Sigmoid colon (tissue), 7 donors: ENCODE measurements around the gene ZBTB7A. TPM values are rescaled to one million over a fixed set of nuclear protein-coding genes. Genes with fewer than 3 reads are reported as not detected.

Experiments
- DNase-seq: peaks from one replicate; pipeline ENCODE4 v3.0.0-alpha.2; 2019
- H3K27ac ChIP-seq, 4 donors: fragments of 200-600 bp; sonication (generic); one replicate each; pipeline ENCODE4 v1.5.1; 2016 to 2019; ENCODE audit warnings: mild to moderate bottlenecking in 1 of 4
- H3K27me3 ChIP-seq, 3 donors: fragments of 200-600 bp; sonication (generic); one replicate each; pipeline ENCODE4 v1.5.1; 2019; ENCODE audit warnings: mild to moderate bottlenecking in 1 of 3
- H3K36me3 ChIP-seq, 4 donors: fragments of 200-600 bp; sonication (generic); one replicate each; pipeline ENCODE4 v1.5.1; 2016 to 2019
- H3K4me1 ChIP-seq, 4 donors: fragments of 200-600 bp; sonication (generic); one replicate each; pipeline ENCODE4 v1.5.1; 2017 to 2019
- H3K4me3 ChIP-seq, 4 donors: fragments of 200-600 bp; sonication (generic); one replicate each; pipeline ENCODE4 v1.5.1; 2017 to 2019; ENCODE audit warnings: mild to moderate bottlenecking in 2 of 4, moderate library complexity in 1 of 4
- H3K9me3 ChIP-seq, 4 donors: fragments of 200-600 bp in 3 of 4; sonication (generic) in 3 of 4; one replicate each; pipeline versions ENCODE4 v1.5.1 to v1.6.1; 2013 to 2019
- CTCF ChIP-seq, 4 experiments: fragments of 450-650 bp in 3 of 4; fragments of 200-600 bp in 1 of 4; IDR thresholded peaks; one replicate each; pipeline ENCODE4 v1.5.1; 2016 to 2019; ENCODE audit warnings: antibody characterized with exemption in 4 of 4, mild to moderate bottlenecking in 3 of 4, moderate library complexity in 2 of 4
- EP300 ChIP-seq, 4 donors: sonication (generic); formaldehyde crosslinking; IDR thresholded peaks; one replicate each; pipeline ENCODE4 v1.6.1; 2017; ENCODE audit warnings: antibody characterized with exemption in 4 of 4
- POLR2A ChIP-seq, 2 donors: fragments of 450-650 bp; IDR thresholded peaks; one replicate each; pipeline ENCODE4 v1.6.1; 2016; ENCODE audit warnings: antibody characterized with exemption in 2 of 2, mild to moderate bottlenecking in 2 of 2, moderate library complexity in 2 of 2
- POLR2AphosphoS5 ChIP-seq, 4 donors: sonication (generic); formaldehyde crosslinking; IDR thresholded peaks; one replicate each; pipeline ENCODE4 v1.6.1; 2017; ENCODE audit warnings: antibody characterized with exemption in 4 of 4
- WGBS, 2 donors: extraction: QIAGEN DNeasy Blood & Tissue Kit; methylation state at CpG; one replicate each; pipeline ENCODE4 v1.1.7; 2013; 5-methylcytosine and 5-hydroxymethylcytosine counted together
- intact Hi-C: fragments of 100-400 bp; cut with DNase I; formaldehyde crosslinking; loops from one replicate; pipeline ENCODE4 v1.15.1; 2023
- polyA plus RNA-seq, 3 donors: library from polyadenylated mRNA; stranded (reverse); fragments of 200-250 nt; gene quantifications; one replicate each; pipeline ENCODE4 v1.2.3, GENCODE V29; 2013
- total RNA-seq, 4 donors: library from RNA; depleted of rRNA; stranded (reverse); fragments of >200 nt; gene quantifications; one replicate each; pipeline ENCODE4 v1.1.0, GENCODE V29; 2016
- donor health status: healthy with polysubstance abuse.
- donor health status: Bipolar disorder and iron deficiency.
- donor health status: healthy.

Gene ZBTB7A
- total and polyA plus RNA-seq, 7 donors: 22.8 to 53.2 (median 38.2) TPM

- 12 to 57% methylated on average over 17 of the region's 17 CpGs for WGBS, 2 donors
- H3K36me3 ChIP-seq: peaks cover 0 to 24% (median 11%) of the 10 kb centered on the region in 4 donors
- no peaks in the 10 kb centered on the region for H3K27me3 ChIP-seq
- no peak for DNase-seq
- H3K27ac ChIP-seq: no peak overlapping the region
- no peaks in the 10 kb centered on the region for H3K9me3 ChIP-seq
- no peak overlapping the region for H3K4me3 ChIP-seq
- peaks cover 0 to 7% (median 3%) of the 10 kb centered on the region in 4 donors for H3K4me1 ChIP-seq
- intact Hi-C loops: no loop called here
- TF ChIP-seq EP300 (IDR thresholded peaks at IDR 0.05) (no peak), CTCF (IDR thresholded peaks at IDR 0.05) (no peak), POLR2AphosphoS5 (IDR thresholded peaks at IDR 0.05) (peak in 1 of 4 donors; percentile 6), POLR2A (IDR thresholded peaks at IDR 0.05) (no peak)
These were observed 19.7 kb upstream of the ZBTB7A start for GRCh38 chr19:4086411-4086867.

DNA sequence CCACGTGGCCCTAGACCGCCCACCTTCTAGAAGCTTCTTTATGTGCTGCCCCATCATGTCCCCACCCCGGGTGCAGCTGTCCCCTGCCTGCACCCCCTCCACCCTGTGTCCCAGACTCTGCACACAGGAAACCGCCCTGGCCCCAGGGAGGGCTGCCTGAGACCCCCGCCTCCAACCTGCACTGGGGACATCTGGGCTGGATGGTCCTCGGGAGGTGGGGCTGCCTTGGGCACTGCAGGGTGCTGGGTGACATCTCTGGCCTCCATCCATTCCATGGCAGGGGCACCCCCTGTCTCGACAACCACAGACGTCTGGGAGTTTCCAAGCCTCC lies 17.8 kb upstream of the ZBTB7A start:
- peaks cover 0 to 5% (median under 1%) of the 10 kb centered on the region in 4 donors for H3K36me3 ChIP-seq
- WGBS, 2 donors: 57 to 65% methylated on average over 8 of the region's 8 CpGs
- TF ChIP-seq CTCF (IDR thresholded peaks at IDR 0.05): no peak
- no peak for TF ChIP-seq EP300 (IDR thresholded peaks at IDR 0.05)
- TF ChIP-seq POLR2AphosphoS5 (IDR thresholded peaks at IDR 0.05): no peak
- no peak for TF ChIP-seq POLR2A (IDR thresholded peaks at IDR 0.05)
- peaks cover 0 to 7% (median 3%) of the 10 kb centered on the region in 4 donors for H3K4me1 ChIP-seq
- H3K27me3 ChIP-seq: no peaks in the 10 kb centered on the region
- no peak for DNase-seq
- intact Hi-C loops: no loop called here
- no peaks in the 10 kb centered on the region for H3K9me3 ChIP-seq
- H3K4me3 ChIP-seq: peak overlapping the region in 2 of 4 donors; percentile 22 to 32
- H3K27ac ChIP-seq: peak overlapping the region in 1 of 4 donors; percentile 20

GRCh38 chr19:4083677-4084546 lies 17.2 kb upstream of the ZBTB7A start:
- H3K4me1 ChIP-seq: peaks cover 0 to 7% (median 3%) of the 10 kb centered on the region in 4 donors
- no peaks in the 10 kb centered on the region for H3K36me3 ChIP-seq
- 44 to 48% methylated on average over 28 of the region's 28 CpGs for WGBS, 2 donors
- H3K27ac ChIP-seq: peak overlapping the region in 2 of 4 donors; percentile 20 to 39
- H3K4me3 ChIP-seq: peak overlapping the region in 3 of 4 donors; percentile 9 to 32 (median 22)
- H3K27me3 ChIP-seq: no peaks in the 10 kb centered on the region
- intact Hi-C loops: no loop called here
- DNase-seq: no peak
- TF ChIP-seq EP300 (IDR thresholded peaks at IDR 0.05) (no peak), CTCF (IDR thresholded peaks at IDR 0.05) (no peak), POLR2AphosphoS5 (IDR thresholded peaks at IDR 0.05) (peak in 2 of 4 donors; percentile 6 to 35)
- no peaks in the 10 kb centered on the region for H3K9me3 ChIP-seq

GRCh38 chr19:4082172-4082571 lies 15.5 kb upstream of the ZBTB7A start:
- Histone ChIP-seq H3K36me3 (no peaks in the 10 kb centered on the region), H3K27me3 (no peaks in the 10 kb centered on the region), H3K9me3 (no peaks in the 10 kb centered on the region), H3K4me3 (no peak overlapping the region), H3K27ac (no peak overlapping the region), H3K4me1 (peaks cover 0 to 22% (median 12%) of the 10 kb centered on the region in 4 donors)
- intact Hi-C loops: no loop called here
- 90 to 91% methylated on average over 9 of the region's 9 CpGs for WGBS, 2 donors
- no peak for TF ChIP-seq POLR2AphosphoS5 (IDR thresholded peaks at IDR 0.05)
- TF ChIP-seq EP300 (IDR thresholded peaks at IDR 0.05): no peak
- no peak for TF ChIP-seq CTCF (IDR thresholded peaks at IDR 0.05)
- TF ChIP-seq POLR2A (IDR thresholded peaks at IDR 0.05): no peak
- no peak for DNase-seq
